Medulla oblongata (tissue), 1 donor: Measurements from ENCODE around the gene UQCC2.

Source experiments
- DNase-seq: peaks from one replicate; pipeline ENCODE4 v3.0.0-alpha.2; 2015; ENCODE audit errors: extremely low spot score

Gene UQCC2

GRCh38 chr6:33676416-33677142, 34.9 kb downstream of the UQCC2 start:
- DNase-seq, result no peak

GRCh38 chr6:33675968-33676367, 35.5 kb downstream of the UQCC2 start:
- no peak for DNase-seq

DNA sequence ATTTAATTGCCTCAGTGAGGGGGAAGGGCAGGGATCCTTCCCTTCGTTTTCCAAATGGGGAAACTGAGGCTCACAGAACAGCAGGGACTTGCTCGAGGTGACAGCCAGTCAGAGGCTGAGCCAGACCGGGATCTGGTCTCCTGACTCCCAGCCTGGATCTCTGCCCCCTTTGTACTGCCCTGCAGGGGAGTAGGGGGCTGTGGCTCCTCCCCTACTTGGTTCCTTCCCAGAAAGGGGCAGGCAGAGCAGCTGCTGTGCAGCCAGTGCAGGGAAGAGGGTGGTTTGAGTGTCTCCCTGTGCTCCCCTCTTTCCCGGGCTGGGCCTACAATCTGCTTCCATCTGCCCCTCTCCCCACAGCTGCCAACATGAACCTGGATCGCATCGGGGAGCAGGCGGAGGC, 37.6 kb downstream of the UQCC2 start:
- no peak for DNase-seq

DNA sequence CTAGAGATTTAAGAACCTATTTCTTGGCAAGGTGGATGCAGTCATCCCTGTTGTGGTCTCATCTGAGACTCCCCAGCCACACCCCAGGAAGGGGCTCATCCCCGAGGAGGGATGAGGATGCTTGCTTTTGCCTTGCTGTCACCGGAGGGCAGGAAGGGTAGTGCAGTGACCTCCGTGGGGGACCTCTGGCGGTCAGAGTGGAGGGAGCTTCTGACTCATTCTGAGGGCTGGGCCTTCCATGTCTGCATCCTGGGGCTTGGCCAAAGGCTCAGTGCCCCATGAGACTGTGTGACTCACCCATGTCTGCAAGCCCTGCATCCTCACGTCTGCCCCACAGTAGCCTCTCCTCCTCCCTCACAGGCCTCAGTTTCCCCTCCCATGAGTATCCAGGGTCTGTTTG, 38.7 kb downstream of the UQCC2 start:
- peak; percentile 23 for DNase-seq

DNA sequence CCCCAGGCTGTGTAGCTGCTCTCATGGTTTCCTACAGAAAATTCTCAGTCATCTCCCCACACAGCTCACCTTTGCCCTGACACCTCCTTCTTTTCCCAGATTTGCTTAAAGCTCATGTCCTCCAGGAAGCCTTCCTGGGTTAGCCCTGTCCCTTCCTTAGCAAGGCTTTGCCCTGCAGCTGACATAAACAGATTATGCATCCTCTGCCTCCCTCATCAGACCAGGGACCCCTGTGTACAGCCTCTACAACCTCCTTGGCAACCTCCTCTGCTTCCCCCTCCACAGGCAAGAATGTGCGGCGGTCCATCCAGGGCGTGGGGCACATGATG, 39.8 kb downstream of the UQCC2 start:
- no peak for DNase-seq

GRCh38 chr6:33670971-33671743, 40.3 kb downstream of the UQCC2 start:
- no peak for DNase-seq

DNA sequence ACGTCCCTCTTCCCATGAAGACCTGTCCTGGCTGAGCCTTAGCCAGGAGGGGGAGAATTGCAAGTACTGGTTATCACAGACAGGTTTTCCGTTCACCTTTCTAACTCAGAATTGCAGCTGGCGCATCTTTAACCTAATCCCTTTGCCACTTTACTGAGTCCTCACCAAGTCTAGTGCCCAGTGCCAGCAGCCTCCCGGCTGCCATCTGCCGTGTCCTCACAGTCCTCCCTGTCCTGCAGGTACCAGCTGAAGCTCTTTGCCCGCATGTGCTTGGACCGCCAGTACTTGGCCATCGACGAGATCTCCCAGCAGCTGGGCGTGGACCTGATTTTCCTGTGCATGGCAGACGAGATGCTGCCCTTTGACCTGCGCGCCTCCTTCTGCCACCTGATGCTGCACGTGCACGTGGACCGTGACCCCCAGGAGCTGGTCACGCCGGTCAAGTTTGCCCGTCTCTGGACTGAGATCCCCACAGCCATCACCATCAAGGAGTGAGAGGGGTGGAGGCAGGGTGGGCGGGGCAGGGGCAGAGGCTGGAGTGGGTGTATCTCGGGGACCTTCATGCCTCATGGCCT, 41.3 kb downstream of the UQCC2 start:
- no peak for DNase-seq

DNA sequence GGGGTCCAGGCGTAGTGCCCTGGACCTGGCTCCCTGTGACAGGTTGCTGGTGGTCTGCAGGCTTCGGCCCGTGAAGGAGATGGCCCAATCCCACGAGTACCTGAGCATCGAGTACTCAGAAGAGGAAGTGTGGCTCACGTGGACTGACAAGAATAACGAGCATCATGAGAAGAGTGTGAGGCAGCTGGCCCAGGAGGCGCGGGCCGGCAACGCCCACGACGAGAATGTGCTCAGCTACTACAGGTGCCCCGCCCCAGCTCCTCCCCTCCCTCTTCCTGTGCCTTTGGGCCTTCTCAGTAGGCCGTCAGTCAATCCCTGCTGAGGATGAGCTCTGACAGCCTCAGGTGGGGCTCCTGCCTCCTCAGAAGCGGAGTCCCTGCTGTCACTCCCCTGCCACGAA, 42.6 kb downstream of the UQCC2 start:
- DNase-seq, result no peak

GRCh38 chr6:33668328-33668727, 43.2 kb downstream of the UQCC2 start:
- no peak for DNase-seq

DNA sequence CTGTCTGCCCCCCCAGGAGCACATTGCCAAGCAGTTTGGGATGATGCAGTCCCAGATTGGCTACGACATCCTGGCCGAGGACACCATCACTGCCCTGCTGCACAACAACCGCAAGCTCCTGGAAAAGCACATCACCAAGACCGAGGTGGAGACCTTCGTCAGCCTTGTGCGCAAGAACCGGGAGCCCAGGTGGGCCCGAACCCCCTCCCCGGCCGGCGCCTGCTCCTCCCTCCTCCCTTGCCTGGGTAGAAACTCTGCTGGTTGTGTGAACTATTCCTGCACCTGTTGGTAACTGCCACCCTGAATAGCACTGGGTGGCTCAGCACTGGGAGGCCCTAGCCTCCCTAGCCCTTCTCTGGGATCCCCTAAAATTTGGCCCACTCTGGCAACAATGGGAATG, 43.7 kb downstream of the UQCC2 start:
- DNase-seq, result no peak

DNA sequence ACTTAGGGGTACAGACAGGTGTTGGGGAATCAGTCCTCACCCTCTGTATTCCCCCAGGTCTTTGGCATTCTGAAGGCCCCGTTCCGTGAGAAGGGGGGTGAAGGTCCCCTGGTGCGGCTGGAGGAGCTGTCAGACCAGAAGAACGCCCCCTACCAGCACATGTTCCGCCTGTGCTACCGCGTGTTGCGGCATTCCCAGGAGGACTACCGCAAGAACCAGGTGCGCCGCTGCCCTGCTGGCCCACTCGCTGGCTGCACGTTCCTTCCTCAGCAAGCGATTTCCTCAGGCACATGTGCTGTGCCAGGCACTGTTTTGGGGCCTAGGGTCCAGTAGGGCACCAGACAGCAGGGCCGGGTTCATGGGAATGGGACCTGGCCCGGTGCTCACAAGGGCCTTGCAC, 44.4 kb downstream of the UQCC2 start:
- no peak for DNase-seq

- DNase-seq, result no peak
These were observed 45.5 kb downstream of the UQCC2 start for GRCh38 chr6:33665957-33666356.

DNA sequence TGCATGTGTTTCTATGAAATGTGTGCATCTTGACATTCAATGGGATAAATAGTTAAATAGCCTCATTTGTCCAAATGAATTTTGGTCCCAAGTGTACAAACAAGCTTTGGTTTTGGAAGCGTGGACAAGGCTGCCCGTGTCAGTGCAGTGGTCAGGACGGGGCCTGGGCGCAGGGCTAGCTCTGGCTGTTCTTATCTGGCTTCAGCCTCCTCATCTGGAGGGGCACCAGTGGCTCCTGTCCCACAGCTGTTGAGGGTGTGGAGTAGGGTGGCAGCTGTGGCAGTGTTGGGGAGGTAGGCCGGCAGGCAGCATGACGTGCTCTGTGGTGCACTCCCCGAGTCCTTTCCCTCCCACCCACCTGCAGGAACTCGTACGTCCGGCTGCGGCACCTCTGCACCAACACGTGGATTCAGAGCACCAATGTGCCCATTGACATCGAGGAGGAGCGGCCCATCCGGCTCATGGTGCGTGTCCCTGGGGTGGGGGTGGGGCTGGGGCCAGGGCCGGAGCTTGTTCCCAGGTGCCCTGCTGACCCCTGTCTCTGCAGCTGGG, 46.9 kb downstream of the UQCC2 start:
- DNase-seq, result no peak

DNA sequence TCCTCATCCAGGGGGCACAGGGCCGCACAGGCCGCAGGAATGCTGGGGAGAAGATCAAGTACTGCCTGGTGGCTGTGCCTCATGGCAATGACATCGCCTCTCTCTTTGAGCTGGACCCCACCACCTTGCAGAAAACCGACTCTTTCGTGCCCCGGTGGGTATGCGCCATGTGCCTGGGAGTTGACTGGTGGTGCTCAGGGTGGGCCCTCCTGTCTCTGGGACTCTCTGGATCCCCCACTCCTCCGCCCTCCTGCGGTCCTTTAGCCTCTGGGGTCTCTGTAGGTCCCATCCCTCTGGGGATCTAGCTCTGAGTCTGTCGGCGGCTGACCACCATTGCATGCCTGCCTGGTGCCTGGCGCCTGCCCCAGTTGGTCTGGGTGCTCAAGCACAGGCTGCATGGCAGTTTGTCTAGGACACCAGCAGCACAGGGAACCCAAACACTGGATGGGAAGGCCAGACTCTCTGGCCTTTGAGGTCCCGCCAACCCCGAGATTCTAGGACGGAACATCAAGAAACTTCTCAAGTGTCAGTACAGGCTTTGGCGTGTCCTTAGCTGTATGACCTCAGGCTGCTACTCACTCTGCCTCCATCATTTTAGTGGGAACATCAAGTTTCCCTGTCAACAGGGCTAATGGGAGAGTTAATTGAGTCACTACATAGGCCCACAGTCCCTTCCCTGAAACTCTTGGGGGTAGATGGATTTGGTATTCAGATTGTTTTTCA, 47.6 kb downstream of the UQCC2 start:
- DNase-seq, result no peak

DNA sequence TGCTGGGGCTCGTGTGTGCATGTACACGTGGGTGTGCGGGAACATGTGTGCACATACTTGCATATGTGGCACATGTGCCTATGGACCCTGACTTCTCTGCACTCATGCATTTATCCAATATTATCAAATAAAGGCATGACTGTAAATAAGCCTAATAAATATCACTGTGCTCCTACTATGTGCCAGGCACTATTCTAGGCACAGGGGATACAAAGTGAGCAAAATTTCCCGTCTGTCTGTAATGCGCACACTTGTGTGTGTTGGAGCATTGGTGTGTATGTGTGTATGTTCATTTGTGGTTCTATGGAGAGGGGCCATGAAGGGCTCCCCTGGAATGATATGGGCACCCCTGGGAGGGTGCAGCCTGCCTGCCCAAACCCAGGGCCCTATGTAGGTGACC, 48.5 kb downstream of the UQCC2 start:
- no peak for DNase-seq

DNA sequence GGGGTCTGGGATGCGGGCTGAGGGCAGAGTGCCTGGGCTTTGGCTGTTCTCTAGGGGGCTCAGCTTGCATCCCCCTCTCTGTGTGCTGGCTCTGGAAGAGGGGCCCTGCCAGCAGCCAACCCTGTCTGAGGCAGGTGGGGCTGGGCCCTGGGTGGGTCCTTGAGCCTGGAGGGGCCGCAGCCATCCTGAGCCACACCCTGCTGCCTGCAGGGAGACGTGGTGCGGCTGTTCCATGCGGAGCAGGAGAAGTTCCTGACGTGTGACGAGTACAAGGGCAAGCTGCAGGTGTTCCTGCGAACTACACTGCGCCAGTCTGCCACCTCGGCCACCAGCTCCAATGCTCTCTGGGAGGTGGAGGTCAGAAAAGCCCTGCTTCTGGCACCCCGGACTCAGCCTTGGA, 49.2 kb downstream of the UQCC2 start:
- DNase-seq, result no peak

DNA sequence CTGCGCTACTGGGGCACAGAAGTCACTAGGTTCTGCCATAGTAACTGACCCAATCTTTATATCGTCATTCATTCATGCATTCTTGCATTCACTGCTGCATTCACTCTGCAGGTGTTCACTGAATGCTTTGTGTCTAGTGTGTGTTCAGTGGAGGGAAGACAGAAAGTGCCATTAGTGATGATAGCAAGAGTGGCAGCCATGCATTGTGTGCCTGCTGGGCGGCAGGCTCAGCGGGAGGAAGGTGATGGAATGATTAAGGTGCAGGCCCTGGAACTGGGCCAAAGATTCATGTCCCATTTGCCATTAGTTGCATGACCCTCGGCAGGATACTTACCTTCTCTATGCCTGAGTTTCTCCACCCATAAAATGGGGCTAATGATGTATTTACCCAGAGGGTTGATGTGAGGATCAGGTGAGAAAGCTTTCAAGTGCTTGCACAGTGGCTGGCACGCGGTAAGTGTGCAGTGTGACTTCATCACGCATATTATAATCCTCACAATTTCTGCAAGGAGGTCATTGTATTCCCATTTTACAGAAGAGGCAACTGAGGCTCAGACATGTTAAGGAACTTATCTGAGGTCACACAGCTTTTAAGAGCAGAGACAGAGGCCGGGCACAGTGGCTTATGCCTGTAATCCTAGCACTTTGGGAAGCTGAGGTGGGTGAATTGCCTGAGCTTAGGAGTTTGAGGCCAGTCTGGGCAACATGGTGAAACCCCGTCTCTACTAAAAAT, 50.2 kb downstream of the UQCC2 start:
- DNase-seq, result no peak

- DNase-seq, result no peak
These were observed 51.5 kb downstream of the UQCC2 start for GRCh38 chr6:33659986-33660385.

DNA sequence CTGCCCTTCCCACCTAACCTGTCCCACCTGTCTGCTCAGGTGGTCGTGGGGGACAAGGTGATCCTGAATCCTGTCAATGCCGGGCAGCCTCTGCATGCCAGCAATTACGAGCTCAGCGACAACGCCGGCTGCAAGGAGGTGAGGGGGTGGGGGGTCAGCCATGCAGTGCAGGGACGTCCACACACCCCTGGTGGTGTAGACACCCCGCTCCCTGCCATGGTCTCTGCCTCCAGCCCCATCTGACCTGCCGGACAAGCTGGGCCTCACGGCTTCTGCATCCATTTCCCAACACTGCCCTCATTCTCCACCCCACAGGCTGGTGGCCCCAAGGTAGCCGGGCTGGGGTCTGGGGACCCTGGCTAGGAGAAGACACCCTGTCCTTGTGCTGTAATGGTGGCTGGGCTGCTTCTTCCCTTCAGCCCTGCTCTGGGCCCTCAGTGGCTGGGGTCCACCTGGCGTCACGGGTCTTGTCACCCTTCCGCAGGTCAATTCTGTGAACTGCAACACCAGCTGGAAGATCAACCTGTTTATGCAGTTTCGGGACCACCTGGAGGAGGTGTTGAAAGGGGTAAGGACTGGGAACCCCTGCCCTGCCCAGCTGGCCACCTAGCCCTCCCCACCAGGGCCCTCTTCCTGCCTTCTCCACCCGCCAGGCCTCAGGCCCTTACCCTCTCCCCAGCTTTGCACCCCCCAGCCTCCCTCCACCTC, 52.4 kb downstream of the UQCC2 start:
- no peak for DNase-seq

DNA sequence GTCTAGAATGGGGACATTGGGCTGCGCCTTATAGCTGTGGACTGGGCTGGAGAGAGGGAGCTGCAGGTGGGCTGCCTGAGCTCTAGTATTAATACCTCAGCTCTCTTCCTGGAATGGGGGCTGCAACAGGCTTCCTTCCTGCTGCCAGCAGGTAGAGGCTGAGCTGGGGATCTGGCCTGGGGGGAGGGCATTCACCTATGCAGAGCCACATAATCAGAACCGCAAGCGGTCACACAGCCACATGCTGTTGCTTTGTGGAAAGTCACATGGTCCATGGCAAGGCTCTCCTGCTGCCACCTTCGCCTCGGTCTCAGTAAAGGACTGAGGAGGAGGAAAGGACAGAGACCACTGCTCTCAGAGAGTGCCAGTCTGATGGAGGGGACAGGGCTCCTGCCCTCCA, 54.7 kb downstream of the UQCC2 start:
- no peak for DNase-seq
